NCI-H1930 (cell line): ENCODE data around the gene ZCRB1.
"Not testable (repeated sequence)": the region's sequence is repeated elsewhere in the genome, so short reads cannot be mapped to it uniquely, and the experiment has no call there.

ENCODE experiments used
- DNase-seq, 2 experiments: peaks; one replicate each; lab custom pipeline; 2025; lab: John Stamatoyannopoulos, UW

The ZCRB1 gene

DNA sequence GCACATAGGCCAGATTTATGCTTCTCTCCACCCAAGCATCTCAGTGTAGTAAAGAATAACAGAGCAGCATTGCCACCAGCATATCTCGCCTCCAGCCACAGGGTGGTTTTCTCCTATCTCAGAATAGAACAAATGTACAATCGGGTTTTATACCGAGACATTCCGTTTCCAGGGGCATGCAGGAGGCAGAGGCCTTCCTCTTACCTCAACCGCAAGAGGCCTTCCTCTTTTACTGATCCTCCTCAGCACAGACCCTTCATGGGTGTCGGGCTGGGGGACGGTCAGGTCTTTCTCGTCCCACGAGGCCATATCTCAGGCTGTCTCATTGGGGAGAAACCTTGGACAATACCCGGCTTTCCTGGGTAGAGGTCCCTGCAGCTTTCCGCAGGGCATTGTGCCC lies 4.2 kb upstream of the ZCRB1 start:
- DNase-seq, result not testable (repeated sequence)

DNA sequence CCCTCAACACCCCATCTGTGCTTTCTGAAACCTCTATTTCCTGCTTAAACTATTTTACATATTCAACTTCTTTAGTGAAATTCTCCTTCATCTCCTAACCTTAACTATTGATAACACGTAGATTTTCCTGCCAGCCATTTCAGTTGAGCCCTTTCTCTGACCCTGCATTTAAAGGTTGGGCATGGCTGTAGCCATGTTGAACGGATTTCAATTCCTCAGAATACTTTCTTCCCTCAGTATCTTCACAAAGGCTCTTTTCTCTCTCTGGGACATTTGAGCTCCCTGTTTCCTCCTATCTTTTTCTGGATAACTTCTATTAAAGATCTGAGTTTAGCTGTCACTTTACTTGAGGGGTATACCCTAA lies 1.3 kb upstream of the ZCRB1 start:
- DNase-seq, result no peak

DNA sequence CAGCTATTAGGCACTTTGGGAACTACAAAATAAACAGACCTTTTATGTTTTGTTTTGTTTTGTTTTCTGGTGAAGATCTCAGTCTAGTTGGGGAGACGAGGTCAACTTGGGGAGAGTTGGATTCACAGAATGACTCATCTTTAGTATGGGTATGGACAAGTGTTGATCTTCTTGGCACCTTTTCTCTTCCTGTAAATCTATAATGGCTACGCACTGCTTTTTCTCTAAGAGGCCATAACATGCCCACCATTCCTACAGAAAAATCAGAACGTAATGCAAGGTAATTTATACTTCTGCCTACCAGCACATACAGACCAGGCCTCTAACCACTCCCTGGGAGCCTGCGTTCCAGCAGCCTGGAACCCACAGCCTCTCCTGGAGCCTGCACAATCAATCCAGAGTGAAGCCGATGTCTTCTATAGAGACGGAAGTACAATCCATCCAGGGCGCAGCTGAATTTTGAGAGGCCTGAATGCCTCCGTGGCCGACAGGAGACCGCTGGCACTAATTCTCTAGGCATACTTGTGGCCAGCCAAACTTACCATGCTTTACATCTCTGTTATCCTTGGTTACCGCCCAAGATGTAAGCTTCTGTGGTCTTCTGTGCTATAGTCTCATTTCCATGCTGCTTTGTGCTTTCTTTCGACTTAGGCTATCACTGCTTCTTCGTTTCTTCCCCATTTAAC lies 790 bp upstream of the ZCRB1 start:
- no peak for DNase-seq

GRCh38 chr12:42325326-42325652 lies 605 bp downstream of the ZCRB1 start:
- no peak for DNase-seq

DNA sequence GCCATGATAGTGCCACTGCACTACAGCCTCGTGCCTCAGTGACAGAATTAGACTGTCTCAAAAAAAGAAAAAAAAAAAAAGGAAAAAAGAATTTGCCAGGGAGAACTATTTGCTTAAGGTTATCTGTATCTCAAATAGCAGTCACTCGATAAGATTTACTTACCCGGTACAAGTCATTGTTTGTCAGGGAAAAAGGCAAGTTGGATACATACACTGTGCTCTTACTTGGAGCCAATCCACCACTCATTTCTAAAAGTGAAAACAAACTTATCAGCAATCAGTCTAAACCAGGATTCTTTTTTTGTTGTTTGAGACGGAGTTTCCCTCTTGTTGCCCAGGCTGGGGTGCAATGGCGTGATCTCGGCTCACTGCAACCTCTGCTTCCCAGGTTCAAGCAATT lies 2.0 kb downstream of the ZCRB1 start:
- no peak for DNase-seq

DNA sequence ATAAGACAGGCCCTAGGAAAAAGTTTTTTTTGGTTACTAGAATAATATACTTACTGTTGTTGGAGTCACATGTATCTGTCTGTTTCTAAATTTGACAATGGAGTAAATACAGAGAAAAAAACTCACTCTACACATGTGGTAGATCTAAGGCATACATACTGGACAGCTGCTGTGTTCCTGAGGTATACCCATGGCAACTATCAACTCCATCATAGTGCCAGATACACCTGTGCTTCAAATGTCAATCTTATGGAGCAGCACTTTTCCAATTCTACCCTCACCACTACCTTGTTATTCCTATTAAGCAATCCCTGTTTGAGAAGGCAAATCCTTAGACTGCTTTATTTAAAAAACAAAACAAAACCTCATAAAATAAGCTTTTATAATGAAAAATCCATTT lies 3.3 kb downstream of the ZCRB1 start:
- DNase-seq, result no peak

- DNase-seq, result no peak
Observed at GRCh38 chr12:42320796-42321195, 5.1 kb downstream of the ZCRB1 start.

DNA sequence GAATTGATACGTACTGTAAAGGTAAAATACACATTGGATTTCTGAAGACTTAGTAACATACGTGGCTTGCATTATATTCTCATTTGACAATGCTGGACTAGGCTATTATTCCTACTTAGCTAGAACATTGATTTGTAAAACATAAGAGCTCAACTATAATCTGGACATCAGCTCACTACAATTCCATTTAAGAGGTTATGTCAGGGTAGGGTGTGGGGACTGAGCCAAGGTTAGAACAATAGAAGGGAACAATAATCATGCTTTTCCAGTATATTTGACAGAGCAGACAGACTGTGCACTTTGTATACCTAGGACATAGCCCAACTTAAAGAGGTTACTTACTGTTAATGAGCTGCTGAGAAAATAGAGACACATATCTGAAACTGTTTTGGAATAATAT lies 10.8 kb downstream of the ZCRB1 start:
- DNase-seq, result no peak

DNA sequence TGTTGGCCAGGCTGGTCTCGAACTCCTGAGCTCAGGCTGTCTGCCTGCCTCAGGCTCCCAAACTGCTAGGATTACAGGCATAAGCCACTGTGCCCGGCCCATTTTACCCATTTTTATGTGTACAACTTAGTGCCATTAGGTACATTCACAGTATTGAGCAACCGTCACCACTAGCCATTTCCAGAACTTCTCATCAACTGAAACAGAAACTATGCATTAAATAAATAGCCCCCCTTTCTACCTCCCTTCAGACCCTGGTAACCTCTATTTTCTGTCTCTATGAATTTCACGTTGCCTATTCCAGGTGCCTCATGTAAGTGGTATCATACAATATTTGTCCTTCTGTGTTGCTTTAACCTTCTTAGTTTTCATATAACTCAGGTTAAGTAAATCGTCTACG lies 15.9 kb downstream of the ZCRB1 start:
- DNase-seq, result no peak

GRCh38 chr12:42308390-42308789 lies 17.5 kb downstream of the ZCRB1 start:
- DNase-seq, result no peak

DNA sequence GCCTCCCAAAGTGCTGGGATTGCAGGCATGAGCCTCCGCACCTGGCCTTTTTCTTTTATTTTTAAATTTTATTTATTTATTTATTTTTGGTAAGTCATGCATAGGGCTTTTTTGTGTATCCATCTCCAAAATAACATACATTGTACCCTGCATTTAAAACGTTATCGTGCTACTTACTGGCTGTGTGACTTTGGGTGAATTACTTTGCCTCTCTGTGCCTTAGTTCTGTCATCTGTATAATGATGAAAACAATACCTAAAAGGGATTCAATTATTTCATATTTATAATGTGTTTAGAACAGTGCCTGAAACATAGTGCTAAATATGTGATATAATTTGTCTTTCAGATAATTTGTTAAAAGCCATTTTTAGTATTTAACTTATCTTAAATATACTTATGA lies 19.6 kb downstream of the ZCRB1 start:
- DNase-seq, result no peak

GRCh38 chr12:42299392-42300308 lies 26.2 kb downstream of the ZCRB1 start:
- DNase-seq, result no peak

DNA sequence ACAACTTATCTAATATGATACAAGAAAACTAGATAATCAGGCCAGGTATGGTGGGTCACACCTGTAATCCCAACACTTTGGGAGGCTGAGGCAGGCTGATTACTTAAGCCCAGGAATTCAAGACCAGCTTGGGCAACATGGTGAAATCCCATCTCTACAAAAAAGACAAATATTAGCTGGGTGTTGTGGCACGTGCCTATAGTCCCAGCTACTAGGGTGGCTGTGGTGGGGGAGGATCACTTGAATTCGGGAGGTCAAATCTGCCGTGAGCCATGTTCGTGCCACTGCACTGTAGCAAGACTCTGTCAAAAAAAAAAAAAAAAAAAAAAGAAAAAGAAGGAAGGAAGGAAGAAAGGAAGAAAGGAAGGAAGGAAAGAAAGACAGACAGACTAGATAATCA lies 27.0 kb downstream of the ZCRB1 start:
- DNase-seq, result no peak

DNA sequence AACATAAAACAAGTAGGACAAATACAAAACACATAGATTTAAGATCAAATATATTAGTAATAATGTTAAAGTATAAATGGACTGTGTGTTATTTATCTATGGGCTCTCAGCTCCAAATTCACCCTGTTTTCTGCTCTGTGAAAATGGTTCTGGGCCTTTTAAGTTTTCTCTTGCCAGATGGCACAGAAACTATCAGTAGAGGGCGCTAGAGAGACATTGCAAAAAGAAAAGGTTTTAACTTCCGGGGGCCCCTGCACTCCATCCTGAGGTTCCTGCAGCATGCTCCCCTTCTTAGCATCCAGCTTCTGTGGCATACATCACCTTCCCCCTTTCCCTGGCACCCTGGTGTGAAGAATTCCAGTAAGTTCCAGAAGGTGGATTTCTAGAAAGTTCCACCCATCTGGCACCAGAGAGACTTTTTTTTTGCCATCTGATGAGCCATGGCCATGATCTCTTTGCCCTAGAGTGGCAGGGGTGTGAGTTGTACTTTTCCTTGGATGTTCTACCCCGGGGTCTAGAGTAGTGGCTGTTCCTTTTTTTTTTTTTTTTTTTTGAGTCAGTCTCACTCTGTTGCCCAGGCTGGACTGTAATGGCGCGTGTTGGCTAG lies 29.3 kb downstream of the ZCRB1 start:
- no peak for DNase-seq

- DNase-seq, result no peak
Observed at GRCh38 chr12:42291680-42292079, 34.2 kb downstream of the ZCRB1 start.

- no peak for DNase-seq
Observed at GRCh38 chr12:42288544-42288943, 37.4 kb downstream of the ZCRB1 start.

DNA sequence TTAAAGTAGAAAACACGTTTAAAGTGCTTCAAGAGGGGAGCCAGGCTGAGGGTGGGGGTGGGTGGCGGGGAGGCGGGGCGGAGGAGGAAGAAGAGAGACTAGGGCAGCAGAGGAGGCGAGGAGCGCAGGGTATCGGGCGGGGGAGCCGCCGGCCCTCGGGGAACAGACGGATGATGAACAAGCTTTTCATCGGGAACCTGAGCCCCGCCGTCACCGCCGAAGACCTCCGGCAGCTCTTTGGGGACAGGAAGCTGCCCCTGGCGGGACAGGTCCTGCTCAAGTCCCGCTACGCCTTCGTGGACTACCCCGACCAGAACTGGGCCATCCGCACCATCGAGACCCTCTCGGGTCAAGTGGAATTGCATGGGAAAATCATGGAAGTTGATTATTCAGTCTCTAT lies 39.2 kb downstream of the ZCRB1 start:
- DNase-seq, result no peak

GRCh38 chr12:42285431-42285830 lies 40.5 kb downstream of the ZCRB1 start:
- no peak for DNase-seq

DNA sequence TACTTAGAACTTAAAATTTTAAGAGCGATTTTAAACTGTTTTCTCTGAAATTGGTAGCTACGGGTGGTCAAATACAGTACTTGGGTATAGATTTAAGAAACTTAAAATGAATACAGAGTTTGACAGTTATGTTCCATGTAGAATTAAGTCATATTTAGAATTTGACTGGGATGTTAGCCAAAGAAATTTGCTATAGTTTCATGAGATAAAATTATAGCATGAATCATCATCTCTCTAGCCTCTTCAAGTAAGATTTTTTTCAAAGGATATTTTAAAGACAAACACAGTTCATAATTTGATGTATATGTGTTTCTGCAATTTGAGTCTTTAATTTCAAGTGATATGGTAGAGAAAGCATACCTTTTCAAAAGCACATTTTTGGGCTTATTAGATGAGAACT lies 41.0 kb downstream of the ZCRB1 start:
- DNase-seq, result no peak

GRCh38 chr12:42284157-42284556 lies 41.7 kb downstream of the ZCRB1 start:
- DNase-seq, result no peak

GRCh38 chr12:42283739-42284138 lies 42.2 kb downstream of the ZCRB1 start:
- no peak for DNase-seq

- DNase-seq, result no peak
Observed at GRCh38 chr12:42282294-42282693, 43.6 kb downstream of the ZCRB1 start.

- DNase-seq, result no peak
Observed at GRCh38 chr12:42281844-42282243, 44.0 kb downstream of the ZCRB1 start.
